Left lobe of liver (tissue), 2 donors: ENCODE measurements around the gene TSKU. TPM values are rescaled to one million over a fixed set of nuclear protein-coding genes. Genes with fewer than 3 reads are reported as not detected.

Experiments
- ATAC-seq: fragments of 200-7000 bp; cut with Tn5 transposase; one replicate; pipeline ENCODE4 v1.9.1; 2020; ENCODE audit warnings: mild to moderate bottlenecking, moderate library complexity
- DNase-seq: peaks from one replicate; pipeline ENCODE4 v3.0.0-alpha.2; 2020; ENCODE audit warnings: low spot score
- total RNA-seq: library from RNA; stranded (reverse); gene quantifications from one replicate; pipeline ENCODE4 v1.2.1, GENCODE V29; 2021
- donor health status: DM: no; HTN: no; CAD: no; lungs with moderate emphysema.
- donor health status: DM: no; HTN: yes; CAD: no.

TSKU gene
- total RNA-seq, 1 donor from 2014 or later = 547 TPM

DNA sequence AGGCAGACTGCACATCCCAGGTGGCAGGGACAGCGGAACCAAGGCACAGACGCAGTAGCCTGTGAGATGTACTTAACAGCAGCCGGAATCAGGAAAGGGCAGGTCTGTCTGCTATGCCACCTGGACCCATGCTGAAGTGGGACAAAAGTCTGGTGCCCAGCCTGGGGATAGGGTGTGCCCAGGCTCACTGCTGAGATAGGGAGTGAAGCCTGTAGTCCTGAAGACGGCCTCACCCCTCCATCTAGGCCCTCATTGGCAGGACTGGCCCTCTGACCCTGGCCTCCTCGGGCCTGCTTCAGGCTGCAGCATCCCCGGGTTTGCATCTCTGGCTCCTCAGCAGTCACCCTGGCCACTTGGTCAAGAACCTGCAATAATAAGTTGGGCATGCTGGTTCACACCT, 32.4 kb upstream of the TSKU start:
- no peak for ATAC-seq
- DNase-seq = no peak

DNA sequence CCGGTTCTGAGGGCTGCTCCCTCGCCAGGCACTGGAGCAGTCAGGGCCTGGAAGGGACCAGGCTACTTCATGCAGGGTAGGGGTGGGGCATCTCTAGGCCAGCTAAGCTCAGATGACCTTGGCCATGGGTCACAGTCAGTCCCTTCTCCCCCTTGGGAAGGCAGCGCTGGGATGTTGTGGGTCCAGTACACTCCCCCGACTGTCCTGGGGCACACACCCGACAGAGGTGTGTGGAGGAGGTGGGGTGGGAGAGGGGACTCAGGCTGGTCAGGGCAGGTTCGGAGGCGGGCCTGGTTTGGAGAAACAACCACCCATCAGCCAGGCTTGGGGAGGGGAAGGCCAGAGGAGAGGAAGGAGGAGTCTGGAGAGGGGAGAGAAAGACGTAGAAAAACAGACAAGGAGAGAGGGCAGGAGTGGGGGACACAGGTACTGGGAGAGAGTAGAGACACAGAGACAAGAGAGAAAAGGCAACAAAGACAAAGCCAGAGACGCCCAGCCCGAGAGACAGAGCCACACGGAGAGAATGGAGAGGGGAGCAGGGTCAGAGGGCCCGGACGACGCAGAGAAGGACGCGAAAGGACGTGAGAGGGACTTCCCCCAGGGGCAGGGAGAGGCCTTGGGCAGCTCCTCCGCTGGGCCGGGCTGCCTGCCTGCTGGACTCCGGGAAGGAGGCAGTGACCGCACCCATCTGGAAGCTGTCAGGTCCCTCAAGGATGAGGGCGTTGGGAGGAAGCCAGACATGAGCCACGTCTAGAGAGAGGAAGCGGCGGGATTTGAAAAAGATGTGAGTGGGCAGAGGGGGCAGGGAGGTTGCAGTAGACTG, 30.6 kb upstream of the TSKU start:
- peak; percentile 37 for ATAC-seq
- DNase-seq = no peak

DNA sequence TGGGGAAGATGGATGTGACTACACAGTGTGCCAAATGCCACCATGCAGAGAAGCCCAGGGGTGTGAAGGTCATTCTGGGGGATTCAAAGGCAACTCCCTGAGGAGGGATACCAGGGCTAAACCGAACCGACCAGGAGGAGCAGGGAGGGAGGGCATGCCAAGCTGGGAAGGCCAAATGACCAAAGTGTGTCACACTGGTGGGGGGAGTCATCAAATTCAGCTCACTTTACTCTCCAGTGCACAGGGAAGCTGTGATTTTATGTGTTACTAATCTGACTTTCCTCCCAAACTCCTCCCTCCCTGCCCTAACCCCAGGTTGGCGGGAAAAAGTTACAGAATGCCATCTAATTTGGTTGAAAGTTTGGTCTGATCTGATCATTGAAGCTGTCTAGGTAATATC, 29.7 kb upstream of the TSKU start:
- ATAC-seq (peak; percentile 8), DNase-seq (no peak)

- no peak for ATAC-seq
- no peak for DNase-seq
These were observed 29.2 kb upstream of the TSKU start for GRCh38 chr11:76753950-76754349.

GRCh38 chr11:76756341-76756741, 26.8 kb upstream of the TSKU start:
- ATAC-seq (peak; percentile 64), DNase-seq (no peak)

- no peak for DNase-seq
- ATAC-seq = no peak
These were observed 24.8 kb upstream of the TSKU start for GRCh38 chr11:76758311-76758710.

DNA sequence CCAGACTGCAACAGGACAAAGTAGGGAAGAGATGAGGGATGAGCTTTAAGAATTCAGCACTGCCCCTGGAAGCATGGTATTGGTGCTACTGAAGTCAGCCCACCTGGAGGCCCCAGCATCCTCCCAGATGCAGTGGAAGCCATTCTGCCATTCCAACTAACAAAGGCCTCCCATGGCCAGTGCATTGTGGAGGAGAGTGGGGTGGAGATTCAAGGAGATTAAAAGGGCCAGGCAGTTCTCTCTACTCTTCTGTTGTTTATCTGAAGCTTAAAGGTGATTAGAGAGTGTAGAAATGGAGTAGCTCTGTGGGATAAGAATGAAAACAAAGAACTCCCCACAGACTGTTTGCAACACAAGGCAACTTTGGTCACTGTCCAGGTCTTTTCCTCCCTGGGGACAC, 24.1 kb upstream of the TSKU start:
- DNase-seq (no peak), ATAC-seq (no peak)

DNA sequence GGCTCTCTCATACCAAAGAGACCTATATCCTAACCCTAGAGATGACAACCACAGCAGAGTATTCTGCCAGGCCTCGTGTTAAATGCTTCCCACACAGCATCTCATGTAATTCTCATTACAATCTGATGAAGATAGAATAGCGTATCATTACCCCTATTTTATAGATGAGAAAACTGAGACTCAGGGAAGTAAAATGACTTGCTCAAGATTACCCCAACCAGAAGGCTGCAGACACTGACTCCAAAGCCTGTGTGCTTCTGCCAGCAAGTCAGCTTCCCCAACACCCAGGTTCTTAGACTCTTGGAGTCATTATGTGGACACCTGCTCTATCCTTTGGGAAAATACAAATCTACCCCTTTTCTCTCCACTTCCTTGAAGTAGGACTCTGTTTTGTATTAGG, 23.6 kb upstream of the TSKU start:
- DNase-seq = no peak
- no peak for ATAC-seq

DNA sequence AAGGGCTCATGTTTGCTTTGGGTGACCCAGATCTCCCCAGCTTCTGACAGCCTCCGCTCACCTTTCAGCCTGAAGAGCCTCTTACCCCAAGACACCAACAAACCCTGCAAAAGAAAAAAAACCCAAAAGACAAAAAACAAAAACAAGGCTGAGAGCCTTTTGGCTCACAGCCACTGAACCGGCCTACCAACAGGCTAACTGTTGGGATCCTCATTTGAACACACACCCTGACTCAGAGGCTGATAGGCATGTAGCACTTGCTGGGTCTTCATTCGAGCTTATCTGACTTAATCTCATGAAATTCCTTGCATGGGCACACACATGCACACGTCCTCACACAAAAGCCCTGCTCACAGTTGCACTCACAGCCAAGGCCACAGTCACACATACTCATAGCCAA, 22.9 kb upstream of the TSKU start:
- DNase-seq (no peak), ATAC-seq (no peak)

DNA sequence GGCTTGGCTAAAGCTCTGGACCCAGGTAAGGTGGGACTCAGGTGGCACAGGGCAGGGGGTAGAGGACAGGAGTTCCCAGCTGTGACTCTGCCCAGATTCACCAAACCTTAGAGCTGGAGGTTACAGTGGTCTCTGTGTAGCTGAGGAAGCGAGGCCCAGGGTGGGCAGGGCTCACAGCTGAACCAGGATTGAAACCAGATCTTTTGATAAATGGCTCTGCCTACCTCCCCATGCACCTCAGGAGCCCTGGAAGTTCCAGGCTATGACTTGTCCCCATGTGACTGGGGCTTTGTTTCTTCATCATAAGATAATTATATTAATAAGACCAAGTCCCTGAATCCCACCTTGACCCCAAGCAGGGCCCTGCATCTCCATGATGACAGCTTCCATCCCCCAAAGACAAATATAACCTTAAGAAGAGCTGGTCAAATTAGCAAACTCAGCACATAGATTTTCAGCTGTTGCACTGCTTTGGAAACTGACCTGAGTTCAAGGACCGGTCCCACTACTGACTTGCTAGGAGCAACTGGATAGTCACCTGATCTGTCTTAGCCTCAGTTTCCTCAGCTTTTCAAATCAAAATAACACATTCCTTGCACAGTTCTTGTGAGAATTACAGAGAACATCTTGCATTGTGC, 21.3 kb upstream of the TSKU start:
- no peak for ATAC-seq
- no peak for DNase-seq

GRCh38 chr11:76762356-76762752, 20.8 kb upstream of the TSKU start:
- DNase-seq = no peak
- no peak for ATAC-seq

DNA sequence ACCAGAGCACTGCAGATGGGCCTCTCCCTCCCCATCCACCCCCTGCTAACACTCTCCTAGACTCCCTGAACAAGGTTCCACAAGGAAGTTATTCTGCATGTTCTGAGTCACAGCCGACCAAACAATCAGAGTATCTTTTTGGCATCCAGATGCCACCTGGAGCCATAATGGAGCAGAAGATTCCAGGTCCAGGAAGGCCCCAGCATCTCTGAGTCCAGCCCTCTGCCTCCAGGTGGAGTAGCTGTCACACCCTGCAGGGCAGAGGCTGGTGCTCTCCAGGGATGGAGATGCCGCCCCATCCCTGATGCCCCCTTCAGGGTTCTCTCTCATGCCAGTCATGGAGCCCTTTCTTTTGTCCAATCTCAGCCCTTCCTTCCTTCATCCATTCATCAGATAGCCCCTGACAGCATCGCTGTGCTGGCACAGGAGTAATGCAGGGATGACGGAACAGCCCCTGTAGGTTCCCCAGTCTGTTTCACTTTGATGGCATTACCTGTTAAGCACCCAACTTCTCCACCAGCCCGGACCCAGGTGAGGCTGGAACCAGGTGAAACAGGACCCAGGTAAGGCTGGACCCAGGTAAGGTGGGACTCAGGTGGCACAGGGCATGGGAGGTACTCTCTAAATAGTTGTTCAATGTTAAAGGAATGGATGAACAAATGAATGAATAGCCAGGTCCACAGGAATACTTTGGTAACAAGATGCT, 20.1 kb upstream of the TSKU start:
- ATAC-seq = no peak
- DNase-seq = no peak

DNA sequence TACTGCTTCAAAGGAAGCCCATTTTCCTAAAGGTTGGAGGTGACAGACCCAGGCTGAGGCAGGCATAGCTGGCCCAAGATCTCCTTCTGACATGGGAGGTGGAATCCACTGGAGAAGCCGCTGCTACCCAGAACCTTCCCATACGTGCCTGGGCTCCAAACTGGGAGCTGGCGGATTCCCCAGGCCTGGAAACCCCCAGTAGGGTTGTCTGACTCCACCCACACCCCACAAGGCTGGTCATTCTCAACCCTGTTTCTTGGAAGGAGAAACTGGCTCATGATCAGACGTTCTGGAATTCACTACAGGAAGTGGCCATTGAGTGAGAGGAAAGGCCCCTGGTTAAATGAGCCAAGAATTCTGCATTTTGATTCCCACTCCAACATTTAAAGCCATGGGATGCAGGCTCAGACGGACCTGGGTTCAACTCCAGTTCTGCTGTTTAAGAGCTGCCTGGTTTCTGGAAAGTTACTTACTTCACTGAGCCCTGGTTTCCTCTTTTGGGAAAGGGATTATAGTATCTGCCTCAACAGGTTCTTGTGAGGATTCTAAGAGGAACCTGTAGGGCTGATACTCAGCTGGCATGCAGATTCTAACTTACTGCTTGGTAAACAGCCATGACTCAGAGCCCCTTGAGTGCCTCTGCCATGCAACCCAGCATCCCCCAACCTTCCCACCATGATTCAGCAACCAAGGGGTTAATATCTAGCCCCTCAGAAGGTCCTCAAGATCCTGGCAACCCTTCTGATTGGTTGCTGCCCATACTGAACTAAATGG, 19.4 kb upstream of the TSKU start:
- DNase-seq = no peak
- ATAC-seq = no peak

DNA sequence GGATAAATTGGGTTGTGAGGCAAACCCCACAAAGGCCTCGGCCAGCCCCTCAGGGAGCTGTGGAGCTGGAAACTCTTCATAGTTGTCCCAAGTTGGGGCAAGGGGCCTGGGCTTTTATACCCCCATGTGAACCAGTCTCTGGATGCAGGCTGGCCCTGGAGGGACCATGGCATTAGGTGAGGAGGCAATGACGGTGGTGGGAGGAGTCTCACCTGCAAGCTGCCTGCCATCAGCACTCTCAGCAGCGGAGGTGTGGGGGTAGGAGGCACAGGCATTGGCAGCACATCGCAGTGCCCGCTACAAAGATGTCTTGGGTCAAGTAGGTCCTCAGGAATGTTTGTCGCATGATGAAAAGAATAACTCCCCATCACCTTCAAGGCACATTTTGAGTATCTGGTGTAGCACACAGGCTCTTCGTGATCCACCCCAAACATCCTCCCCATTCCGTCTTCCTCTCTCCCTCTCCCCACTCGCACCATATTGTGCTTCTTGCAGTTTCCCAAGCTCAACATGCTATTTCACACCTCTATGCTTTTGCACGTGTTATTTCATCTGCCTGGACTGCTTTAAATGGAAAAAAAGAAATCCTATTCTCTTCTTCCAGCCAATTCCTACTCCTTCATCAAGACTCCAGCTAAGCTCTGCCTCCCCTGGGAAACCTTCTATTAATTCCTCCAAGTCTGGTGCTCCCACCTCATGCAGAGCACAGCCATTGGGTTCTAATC, 18.1 kb upstream of the TSKU start:
- ATAC-seq = no peak
- no peak for DNase-seq

- ATAC-seq = no peak
- DNase-seq = no peak
These were observed 17.2 kb upstream of the TSKU start for GRCh38 chr11:76765863-76766350.

GRCh38 chr11:76766521-76766920, 16.6 kb upstream of the TSKU start:
- DNase-seq (no peak), ATAC-seq (no peak)

DNA sequence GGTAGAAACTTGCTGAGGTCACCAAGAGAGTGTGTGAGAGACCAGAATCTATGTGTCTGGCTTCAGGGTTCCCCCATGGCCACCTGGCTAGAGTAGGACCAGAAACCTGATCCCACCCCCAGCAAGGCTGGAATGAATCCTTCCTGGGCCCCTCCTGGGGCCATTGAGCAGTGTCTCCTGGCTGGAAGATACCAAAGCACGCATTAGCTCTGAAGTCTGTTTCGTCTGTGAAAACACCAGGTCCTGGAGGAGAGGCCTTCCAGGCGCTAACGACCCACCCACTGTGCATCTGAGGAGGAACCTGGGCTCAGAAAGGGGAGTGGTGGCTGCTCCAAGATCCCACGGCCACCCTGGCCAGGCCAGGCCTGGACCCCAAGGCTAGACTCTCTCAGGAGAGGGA, 15.5 kb upstream of the TSKU start:
- no peak for ATAC-seq
- DNase-seq = no peak

DNA sequence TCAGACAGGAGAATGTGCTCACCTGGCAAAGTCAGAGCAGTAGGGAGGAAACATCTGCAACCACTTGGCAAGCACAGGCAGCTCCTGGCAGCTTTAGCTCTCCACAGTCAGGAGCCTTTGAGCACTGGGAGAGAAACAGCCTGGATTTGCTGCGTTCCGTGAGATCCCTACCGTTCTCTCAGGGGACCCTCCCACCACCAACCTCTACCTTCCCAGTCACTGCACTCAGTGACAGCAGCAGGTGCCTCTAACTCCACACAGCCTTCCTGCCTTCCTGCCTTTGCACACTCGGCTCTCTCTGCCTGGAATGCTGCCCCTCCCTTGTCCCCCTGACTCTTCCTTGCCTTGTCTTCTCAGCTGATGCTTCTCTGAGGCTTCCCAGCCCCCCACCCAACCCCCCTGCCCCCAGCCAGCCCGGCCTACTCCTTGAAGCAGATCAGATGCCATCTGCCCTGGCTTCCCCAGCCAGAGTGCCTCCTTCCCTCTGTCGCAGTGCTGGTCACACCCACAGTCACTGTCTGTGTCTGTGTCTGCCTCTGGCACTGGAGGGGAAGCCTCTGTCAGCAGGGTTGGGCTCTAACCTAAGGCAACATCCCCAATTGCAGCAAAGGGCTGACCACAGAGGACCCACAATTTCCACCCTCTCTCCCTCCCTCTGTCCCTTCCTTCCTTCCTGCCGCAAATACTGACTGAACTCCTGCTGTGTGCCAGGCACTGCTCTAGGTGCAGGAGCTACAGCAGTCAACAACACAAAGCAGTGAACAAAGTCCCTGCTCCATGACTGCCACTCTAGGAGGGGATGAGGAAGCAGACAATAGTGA, 14.9 kb upstream of the TSKU start:
- ATAC-seq = peak; percentile 32
- peak; percentile 77 for DNase-seq

GRCh38 chr11:76768909-76769560, 14.1 kb upstream of the TSKU start:
- ATAC-seq = peak; percentile 3
- no peak for DNase-seq
